ENCODE results near the gene BOLA1.
"Not testable (repeated sequence)": the region's sequence is repeated elsewhere in the genome, so short reads cannot be mapped to it uniquely, and the experiment has no call there.

BOLA1 gene

GRCh38 chr1:149936170-149936991, 37.0 kb downstream of the BOLA1 start, which contains the start of gene MTMR11:
TSS of gene MTMR11 (minus strand) at chr1:149936879. CDS start at chr1:149936647, 232 bp downstream.
- no peak for DNase-seq
- Mint-ChIP-seq H3K27me3 (ENCODE audit: low read depth, poor library complexity) (no peaks in the 10 kb centered on the region), H3K4me1 (peaks cover 51% of the 10 kb centered on the region), H3K9me3 (no peaks in the 10 kb centered on the region), H3K27ac (no peak within 1 kb of the TSS), H3K4me3 (peak within 1 kb of the TSS; percentile 84), H3K36me3 (ENCODE audit: low read depth) (peaks cover 10% of the 10 kb centered on the region)
- TF ChIP-seq CTCF (IDR thresholded peaks at IDR 0.05) = no peak

DNA sequence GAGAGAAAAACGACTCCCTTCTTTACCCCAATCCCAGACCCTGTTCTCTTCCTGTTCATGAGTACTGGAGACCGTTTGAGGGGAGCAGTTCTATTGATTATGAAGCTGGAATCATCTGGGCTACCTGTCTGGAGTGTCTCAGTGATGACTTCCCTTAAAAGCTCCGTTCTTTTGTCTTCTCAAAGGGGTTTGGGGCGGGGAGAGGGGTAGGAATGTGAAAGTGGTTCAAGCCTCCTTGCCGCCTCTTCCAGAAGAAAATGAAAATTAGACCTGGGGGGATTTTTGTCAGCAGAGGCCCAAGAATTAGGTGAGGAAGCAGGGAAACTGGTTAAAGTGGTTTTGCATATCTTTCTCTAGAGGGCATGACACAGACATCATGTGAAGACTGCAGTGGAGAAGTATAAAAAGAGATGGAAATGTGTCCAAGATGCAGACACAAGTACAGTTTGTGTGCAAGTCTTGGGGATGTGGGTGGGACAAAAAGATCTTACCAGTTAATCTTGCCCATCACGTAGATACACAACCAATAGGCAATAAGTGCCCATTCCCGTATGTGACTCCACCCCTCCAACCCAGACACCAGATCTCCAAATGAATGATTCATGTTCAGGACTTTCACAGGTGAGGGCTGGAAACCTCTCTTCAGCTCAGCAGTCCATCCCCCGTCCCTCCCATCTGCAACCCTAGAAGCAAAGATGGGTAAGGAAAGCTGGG, 37.8 kb downstream of the BOLA1 start:
- no peak for DNase-seq
- H3K4me1 Mint-ChIP-seq = peaks cover 58% of the 10 kb centered on the region
- H3K27me3 Mint-ChIP-seq (ENCODE audit: low read depth, poor library complexity) = no peaks in the 10 kb centered on the region
- H3K36me3 Mint-ChIP-seq (ENCODE audit: low read depth) = peaks cover 2% of the 10 kb centered on the region
- H3K9me3 Mint-ChIP-seq = no peaks in the 10 kb centered on the region
- H3K27ac Mint-ChIP-seq = no peak overlapping the region
- peak overlapping the region; percentile 84 for H3K4me3 Mint-ChIP-seq
- TF ChIP-seq CTCF (IDR thresholded peaks at IDR 0.05) = no peak

- no peak overlapping the region for H3K27ac Mint-ChIP-seq
- H3K36me3 Mint-ChIP-seq (ENCODE audit: low read depth) = no peaks in the 10 kb centered on the region
- peak overlapping the region; percentile 84 for H3K4me3 Mint-ChIP-seq
- no peak for TF ChIP-seq CTCF (IDR thresholded peaks at IDR 0.05)
- H3K4me1 Mint-ChIP-seq = peaks cover 62% of the 10 kb centered on the region
- DNase-seq = no peak
- H3K9me3 Mint-ChIP-seq = no peaks in the 10 kb centered on the region
- no peaks in the 10 kb centered on the region for H3K27me3 Mint-ChIP-seq (ENCODE audit: low read depth, poor library complexity)
Observed at GRCh38 chr1:149937759-149938158, 38.4 kb downstream of the BOLA1 start.

DNA sequence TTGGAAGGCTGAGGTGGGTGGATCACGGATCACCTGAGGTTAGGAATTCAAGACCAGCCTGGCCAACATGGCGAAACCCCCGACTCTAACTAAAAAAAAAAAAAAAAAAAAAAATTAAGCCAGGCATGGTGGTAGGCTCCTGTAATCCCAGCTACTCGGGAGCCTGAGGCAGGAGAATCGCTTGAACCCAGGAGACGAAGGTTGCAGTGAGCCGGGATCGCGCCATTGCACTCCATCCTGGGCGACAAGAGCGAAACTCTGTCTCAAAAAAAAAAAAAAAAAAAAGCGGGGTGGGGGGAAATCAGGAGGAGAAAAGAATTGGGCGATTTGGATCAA, 39.3 kb downstream of the BOLA1 start:
- not testable (repeated sequence) for H3K9me3 Mint-ChIP-seq; DNase-seq; H3K36me3 Mint-ChIP-seq (ENCODE audit: low read depth); H3K27me3 Mint-ChIP-seq (ENCODE audit: low read depth, poor library complexity); H3K27ac Mint-ChIP-seq
- Mint-ChIP-seq H3K4me3 (peak overlapping the region; percentile 67), H3K4me1 (peaks cover 71% of the 10 kb centered on the region)

DNA sequence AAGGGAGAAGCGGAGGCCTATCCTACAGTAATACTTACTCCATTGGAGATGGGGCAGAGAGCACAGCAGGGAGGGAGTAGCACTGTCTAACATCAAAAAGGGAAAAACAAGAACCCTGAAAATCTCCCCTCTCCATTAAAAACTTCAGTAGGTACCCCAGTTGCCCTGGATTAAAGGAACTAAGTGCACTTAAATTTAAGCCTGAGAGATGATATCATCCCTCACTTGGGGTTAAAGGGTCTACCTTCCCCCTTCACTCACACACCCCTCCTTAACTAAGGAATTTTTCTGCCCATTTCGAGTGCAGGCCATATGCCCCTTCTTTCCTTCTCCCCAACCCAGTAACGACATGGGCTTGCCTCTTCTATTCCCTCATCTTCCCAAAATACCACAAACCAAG, 41.1 kb downstream of the BOLA1 start:
- no peak overlapping the region for H3K4me3 Mint-ChIP-seq

More for the DNA sequence above, 41.1 kb downstream of the BOLA1 start:
- Mint-ChIP-seq H3K36me3 (ENCODE audit: low read depth) (peaks cover 11% of the 10 kb centered on the region), H3K27me3 (ENCODE audit: low read depth, poor library complexity) (no peaks in the 10 kb centered on the region), H3K4me1 (peaks cover 77% of the 10 kb centered on the region), H3K27ac (no peak overlapping the region), H3K9me3 (no peaks in the 10 kb centered on the region)
- no peak for DNase-seq
- TF ChIP-seq CTCF (IDR thresholded peaks at IDR 0.05) = no peak

All from nephron progenitor cell (in vitro differentiated cells).